Stomach (tissue), 4 donors: ENCODE measurements around the gene TMA7.

ENCODE experiments used
- EP300 ChIP-seq: sonication (generic); formaldehyde crosslinking; IDR thresholded peaks from one replicate; pipeline ENCODE4 v1.6.1; 2017; ENCODE audit warnings: antibody characterized with exemption
- POLR2A ChIP-seq, 4 donors: fragments of 450-650 bp; IDR thresholded peaks; one replicate each; pipeline ENCODE4 v1.6.1; 2016; ENCODE audit warnings: antibody characterized with exemption in 4 of 4, control low read depth in 2 of 4, mild to moderate bottlenecking in 1 of 4, moderate library complexity in 1 of 4
- TF ChIP-seq, protein P1 (sequence below), 7 experiments: fragments of 450-650 bp in 4 of 7; fragments of 200-600 bp in 3 of 7; sonication (generic) in 3 of 7; IDR thresholded peaks; one replicate each; pipeline ENCODE4 v1.5.1; 2016 to 2019; ENCODE audit warnings: antibody characterized with exemption in 7 of 7, control low read depth in 2 of 7, mild to moderate bottlenecking in 1 of 7

DNA sequence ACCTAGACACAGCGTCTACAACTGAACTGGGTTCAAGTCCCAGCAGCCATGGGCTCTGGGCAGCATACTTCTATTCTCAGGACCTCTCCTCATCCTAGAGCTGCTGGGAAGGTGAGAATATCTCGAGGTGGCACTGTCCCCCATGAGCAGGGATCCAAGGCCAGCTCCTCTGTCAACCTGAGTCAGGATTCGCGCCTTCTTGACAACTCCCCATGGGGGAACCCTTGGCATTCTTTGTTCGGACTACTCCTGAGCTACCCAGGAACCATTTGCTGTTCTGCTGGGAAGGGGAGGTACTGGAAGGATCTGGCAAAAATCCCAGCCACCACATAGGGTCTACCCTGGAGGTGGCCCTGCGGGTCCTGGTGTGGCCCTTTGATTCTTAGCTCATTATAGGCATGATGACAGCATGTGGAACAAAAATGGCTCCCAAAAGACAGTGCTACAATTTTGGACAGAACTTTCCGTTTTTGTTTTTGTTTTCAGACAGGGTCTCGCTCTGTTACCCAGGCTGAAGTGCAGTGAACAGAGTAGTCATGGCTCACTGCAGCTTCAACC, 32.4 kb upstream of the TMA7 start:
- TF ChIP-seq, protein P1, sequence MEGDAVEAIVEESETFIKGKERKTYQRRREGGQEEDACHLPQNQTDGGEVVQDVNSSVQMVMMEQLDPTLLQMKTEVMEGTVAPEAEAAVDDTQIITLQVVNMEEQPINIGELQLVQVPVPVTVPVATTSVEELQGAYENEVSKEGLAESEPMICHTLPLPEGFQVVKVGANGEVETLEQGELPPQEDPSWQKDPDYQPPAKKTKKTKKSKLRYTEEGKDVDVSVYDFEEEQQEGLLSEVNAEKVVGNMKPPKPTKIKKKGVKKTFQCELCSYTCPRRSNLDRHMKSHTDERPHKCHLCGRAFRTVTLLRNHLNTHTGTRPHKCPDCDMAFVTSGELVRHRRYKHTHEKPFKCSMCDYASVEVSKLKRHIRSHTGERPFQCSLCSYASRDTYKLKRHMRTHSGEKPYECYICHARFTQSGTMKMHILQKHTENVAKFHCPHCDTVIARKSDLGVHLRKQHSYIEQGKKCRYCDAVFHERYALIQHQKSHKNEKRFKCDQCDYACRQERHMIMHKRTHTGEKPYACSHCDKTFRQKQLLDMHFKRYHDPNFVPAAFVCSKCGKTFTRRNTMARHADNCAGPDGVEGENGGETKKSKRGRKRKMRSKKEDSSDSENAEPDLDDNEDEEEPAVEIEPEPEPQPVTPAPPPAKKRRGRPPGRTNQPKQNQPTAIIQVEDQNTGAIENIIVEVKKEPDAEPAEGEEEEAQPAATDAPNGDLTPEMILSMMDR (IDR thresholded peaks at IDR 0.05), result no peak
- TF ChIP-seq POLR2A (IDR thresholded peaks at IDR 0.05) (no peak), EP300 (no peak)
